Suppressor macrophage (primary cell): ENCODE data around the gene TELO2.
A peak's percentile ranks its signal among the peaks of the same experiment; 100 is the strongest.

Source experiments
- DNase-seq, 4 experiments: peaks; one replicate each; pipeline ENCODE4 v3.0.0-alpha.2; 2020 to 2022
- total RNA-seq, 17 experiments: gene quantifications; one replicate each; lab custom pipeline; 2026; ENCODE audit warnings: mixed read lengths in 6 of 17, inconsistent platforms in 3 of 17; lab: John Stamatoyannopoulos, UW

Gene TELO2
- total RNA-seq = 9.3 to 47.8 (median 18.8) reads per million in 17 experiments

- DNase-seq = peak; percentile 89 to 97 (median 94)
These were observed at the start of gene TELO2 for GRCh38 chr16:1492923-1493745. Gene TELO2 (plus strand): TSS chr16:1493360. CDS start chr16:1494282, 922 bp downstream.

- no peak for DNase-seq
These were observed 49.7 kb upstream of the TELO2 start for GRCh38 chr16:1443403-1443973.

GRCh38 chr16:1443980-1444729 lies 49.0 kb upstream of the TELO2 start, which contains the start of gene CCDC154:
Gene CCDC154 (minus strand): TSS chr16:1444556. CDS start chr16:1444322, 234 bp downstream.
- no peak for DNase-seq

DNA sequence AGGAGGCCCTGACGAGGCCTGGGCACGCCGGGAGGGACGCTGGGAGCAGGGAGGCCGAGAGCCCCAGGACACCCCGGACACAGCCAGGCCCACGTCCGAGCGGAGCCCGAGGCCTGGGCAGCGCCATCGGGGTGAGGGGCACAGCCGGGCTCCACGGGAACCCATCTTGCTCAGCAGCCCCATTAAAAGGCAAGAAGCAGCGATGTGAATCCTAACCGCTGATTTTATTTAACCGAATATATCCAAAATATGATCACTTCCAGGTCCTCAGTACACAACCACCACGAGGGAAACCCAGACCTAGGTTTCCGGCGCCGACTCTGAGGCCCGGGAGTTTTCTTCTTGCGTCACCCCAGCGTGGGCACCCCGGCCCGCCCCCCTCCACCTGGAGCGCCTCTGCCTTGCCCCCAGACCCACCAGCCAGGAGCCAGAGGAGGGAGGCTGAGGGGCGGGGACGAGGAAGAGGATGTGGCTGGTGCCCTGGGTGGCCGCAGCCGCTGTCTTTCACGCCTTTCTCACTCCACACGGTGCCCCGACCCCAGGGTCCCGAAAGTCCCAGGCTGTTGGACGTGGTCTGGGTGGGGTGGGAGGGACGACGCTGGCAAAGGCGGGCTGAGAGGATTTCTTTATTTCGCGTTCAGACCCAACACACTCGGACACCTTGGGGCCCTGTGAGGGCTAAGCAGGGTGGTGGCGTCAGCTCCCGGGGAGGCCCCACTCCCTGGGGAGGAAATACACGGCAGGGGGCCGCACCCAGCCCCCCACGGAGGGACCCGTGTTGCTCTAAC lies 48.2 kb upstream of the TELO2 start:
- DNase-seq = no peak

DNA sequence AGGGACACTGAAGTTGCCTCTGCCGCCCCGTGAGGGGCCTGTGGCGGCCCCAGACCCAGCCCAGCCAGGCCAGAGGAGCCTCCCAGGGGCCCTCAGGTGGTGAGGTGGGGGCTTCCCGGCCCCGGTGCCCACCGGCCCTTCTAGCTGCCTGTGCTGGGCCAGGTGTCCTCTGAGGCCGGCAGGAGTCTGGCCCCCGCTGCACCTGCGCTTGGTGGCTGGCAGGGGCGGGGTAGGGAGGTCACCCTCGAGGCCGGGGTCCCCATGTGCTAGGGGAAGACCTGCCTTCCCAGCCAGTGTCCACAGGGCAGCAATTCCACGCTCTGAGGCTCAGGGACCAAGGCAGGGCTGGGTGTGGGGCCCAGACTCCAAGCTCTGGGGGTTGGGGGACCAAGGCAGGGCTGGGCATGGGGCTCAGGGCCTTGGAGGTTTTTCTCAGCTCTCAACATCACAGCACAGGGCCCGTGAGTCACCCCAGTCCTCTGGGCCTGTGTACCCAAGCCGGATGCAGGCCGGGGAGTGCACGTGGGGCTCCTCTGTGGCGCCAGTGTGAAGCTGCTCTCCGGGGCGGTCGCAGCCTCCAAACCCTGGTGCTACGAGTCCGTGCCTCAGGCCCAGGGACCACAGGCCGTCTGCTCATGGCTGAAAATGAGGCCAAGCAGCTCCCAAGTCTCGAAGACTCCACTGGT lies 47.5 kb upstream of the TELO2 start:
- no peak for DNase-seq

GRCh38 chr16:1446296-1447080 lies 46.7 kb upstream of the TELO2 start:
- DNase-seq = no peak

DNA sequence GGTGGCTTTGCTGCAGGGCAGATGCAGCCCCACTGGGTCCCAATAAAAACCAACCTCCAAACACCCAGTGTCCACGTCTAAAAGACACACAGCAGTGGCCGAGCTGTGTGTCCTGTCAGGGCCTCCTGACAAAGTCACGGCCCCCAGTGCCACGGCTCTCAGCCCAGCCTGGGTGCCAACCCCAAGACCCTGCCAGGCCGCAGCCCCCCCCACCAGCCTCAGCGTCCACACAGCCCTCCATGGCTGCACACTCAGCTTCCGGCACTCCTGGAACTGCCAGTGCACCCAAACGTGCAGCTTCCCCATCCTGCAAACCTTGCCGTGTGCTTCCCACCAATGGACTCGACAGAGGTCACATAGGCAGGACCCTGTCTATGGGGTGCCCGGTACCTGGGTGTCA lies 45.2 kb upstream of the TELO2 start:
- DNase-seq = no peak

- DNase-seq = no peak
These were observed 44.5 kb upstream of the TELO2 start for GRCh38 chr16:1448536-1449116.

DNA sequence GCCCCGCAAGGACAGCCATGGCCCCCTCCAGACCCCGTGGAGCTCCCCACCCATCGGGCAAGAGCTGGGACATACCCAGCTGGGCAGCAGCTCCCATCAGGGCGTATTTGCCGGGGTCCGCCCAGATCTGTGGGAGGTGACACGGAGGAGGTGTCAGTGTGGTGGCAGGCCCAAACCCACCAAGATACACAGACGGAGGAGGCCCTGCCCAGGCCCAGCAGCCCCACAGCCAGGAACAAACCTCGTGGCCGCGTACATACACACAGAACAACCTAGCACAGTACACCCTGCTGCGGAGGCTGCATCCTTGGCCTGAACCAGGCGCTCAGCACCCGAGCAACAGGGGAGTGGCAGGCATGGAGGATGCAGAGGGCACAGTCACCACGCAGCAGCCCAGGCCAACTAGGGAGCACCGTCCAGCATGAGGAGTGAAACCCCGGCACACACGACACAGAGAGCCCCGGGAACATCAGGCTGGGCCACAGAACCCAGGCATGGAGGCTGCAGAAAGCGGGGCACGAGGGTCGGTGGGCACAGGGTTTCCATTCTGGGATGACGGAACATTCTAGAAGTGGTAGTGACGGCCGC lies 43.9 kb upstream of the TELO2 start:
- DNase-seq = no peak

GRCh38 chr16:1450218-1450617 lies 42.9 kb upstream of the TELO2 start:
- DNase-seq = peak in 1 of 4 experiments; percentile 22

DNA sequence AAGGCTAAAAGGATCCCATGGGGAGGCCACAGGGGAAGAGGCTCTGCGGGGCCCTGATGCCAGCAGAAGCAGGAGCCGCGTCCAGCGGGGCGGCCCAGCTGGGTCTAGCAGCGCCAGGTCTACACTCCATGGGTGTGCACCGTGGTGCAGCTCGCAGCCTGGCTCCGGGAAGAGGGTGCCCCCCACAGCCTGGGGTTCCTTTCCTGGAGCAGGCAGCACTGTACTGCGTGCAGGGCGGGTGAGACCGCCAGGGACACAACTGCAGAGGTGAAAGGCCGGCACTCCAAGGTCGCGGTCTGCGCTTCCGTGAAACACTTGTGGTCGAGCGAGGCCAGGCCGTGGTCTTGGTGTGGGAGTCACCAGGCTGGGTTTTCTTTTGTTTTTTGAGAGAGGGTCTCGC lies 42.3 kb upstream of the TELO2 start:
- DNase-seq = no peak

DNA sequence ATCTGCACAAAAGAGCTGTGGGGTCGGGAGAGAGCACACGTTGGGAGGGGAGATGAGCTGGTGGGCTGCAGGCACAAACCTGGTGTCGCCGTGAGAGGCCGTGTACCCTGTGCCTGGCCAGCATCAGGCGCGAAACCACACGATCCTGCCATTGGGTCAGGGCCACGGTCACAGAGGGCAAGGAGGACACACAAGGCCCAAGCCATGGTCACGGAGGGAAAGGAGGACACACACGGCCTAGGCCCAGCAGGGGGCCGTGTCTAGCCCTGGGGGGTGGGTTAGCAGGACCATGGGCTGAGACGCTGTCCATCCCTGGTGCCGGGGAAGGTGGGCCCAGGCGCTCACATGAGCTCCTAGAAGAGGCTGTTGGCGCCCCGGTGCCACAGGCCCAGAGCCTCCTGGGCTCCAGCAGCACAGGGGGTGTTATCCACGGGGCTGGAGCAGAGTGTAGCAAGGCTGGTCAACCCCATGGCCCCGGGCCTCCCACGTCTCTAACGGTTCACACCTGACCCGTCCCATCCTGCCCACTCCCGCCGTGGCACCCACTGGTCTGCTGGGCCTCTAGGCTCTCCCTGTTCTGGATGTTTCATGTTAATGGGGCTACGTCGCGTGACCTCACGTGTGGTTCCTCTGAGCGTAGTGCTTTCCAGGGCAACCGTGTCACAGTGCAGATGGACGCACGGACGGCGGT lies 41.3 kb upstream of the TELO2 start:
- DNase-seq = no peak

DNA sequence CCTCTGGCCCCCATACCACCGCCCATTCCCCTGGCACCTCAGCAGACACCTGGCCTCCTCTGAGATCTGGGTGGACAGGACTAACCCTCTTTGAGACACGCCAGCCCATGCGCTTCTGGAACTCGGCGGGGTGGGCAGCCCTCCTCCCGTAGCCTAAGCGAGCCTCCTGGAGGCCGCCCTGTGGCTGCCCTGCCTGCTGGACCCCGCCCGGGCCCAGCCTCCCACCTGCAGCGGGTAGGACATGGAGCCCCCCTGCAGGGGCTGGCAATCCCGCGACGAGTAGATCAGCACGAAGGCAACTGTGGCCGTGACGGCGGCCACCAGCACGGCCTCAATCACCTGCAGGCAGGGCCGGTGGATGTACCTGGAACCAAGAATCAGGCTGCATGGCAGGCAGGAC lies 40.6 kb upstream of the TELO2 start:
- no peak for DNase-seq

DNA sequence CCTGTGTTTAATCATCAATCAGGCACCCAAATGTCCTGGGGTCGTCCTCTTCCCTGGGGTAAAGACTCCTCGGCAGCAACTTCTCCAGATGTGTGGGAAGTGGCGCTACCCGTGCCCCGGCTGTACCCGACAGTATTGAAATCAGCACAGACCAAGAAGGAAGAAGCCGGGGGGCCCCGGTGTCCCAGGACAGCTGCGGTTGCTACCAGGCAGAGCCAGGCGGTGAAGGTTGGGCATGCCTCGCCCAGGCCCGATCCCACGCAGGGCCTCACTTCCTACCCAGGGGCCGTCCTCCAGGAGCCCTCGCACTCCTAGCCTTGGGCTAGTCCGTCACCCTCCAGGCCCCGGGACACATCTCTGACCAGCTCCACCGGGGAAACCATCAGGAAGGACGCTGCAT lies 39.8 kb upstream of the TELO2 start:
- peak in 1 of 4 experiments; percentile 27 for DNase-seq

DNA sequence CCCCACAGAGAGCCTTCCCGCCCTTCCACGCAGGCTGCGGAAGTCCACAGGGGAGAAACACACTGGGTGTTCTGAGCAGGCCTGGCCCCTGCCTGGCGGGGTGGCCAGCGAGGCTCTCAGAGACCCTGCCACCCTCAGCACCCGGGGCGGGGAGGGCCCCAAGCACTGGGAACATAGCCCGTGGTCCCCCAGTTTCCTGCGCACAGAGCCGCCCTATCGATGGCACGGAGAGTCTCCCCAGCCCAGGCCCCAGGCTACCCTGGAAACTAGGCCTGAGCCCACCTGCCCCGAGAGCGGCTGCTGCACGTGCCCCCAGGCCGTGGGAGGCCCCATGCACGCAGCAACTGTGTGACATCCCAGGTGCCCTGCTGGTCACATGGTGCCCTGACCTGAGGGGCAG lies 38.6 kb upstream of the TELO2 start:
- DNase-seq = no peak

DNA sequence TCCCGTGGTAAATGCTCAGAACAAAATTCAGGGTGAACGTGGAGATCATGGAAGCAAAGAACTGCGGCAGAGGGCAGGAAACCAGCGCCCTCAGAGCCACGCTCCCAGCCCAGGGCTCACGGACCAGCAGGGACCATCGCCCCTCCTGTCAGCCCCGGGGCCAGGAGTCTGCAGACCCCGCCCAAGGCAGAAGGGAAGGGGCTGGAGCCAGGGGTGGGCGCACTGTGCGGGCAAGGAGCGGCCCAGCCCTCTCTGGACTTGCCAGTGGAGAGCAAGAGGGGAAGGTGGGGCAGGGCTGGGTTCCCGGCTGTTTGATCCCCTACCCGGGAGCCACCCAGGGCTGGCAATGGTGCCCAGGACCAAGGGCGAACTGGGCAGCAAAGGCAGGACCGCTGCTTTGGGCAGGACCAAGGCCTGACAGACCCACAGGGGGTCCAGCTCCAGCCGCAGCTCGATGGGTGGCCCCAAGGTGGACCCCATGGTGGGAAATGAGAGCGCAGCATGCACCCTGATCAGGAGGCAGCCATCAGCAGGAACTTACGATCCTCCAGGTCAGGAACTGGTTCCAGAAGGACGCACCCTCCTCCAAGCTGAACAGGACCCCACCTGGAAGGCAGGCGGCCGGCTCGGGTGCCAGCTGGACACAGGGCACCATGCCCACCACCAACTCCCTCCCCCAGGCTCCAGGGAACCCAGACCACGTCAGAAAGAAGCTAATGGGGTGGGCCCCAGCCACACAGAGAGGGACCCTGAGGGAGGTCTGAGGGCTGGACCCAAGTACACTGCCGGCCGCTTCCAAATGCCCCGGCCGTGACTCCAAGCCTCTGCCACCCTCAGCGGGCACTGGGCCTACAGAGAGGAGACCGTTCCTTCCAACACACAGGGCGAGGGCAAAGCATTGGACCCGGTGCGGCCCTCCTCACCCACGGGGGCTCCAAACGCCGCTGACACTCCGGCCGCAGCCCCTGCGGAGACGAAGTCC lies 37.7 kb upstream of the TELO2 start:
- no peak for DNase-seq

DNA sequence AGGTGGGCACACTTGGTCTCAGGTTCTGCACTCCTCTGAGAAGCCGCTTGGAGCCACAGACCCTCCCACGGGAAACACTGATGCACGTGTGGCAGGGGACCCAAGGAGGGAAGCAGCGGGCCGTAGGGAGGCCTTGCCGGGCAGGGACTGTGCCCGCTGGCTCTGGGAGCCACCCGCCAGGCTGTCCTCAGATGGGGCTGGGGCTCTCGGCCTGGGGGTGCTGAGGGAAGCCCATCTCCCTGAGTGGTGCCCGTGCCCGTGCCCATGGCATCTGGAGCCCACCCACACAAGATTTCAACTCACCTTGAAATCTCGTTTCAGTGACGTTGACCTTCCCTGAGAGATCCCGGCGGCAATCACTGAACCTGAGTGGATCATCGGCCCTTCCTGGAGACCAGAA lies 36.2 kb upstream of the TELO2 start:
- DNase-seq = no peak

DNA sequence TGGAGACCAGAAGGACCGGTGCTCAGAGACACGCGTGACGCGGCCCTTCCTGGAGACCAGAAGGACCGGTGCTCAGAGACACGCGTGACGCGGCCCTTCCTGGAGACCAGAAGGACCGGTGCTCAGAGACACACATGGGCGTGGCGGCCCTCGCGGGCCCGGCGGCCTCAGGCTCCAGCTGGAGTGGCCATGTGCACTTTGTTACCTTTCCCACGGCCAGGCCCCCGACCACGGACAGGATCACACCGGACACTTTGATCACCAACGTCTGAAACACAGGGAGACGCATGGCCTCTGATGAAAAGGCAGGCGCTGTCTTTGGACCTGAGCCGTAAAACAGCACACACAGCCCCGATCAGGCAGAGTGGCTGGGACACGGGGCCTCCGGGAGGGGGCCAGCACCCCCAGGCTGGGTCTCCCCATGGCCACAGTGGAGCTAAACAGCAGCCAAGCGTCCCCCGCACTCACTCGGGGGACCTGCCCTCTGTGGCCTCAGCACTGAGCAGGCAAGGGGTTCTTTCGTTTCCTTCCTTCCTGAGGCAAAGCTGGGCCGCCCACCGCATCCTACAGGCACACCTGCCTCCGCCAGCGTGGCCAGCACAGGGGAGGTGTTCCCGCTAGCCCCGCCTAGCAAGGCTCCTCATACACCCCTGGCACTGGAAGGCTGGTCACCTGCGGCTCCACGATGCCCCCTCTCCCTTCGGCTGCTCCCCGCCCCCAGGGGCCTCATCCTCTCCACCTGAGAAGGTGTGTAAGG lies 35.5 kb upstream of the TELO2 start:
- no peak for DNase-seq
